Upper lobe of right lung (tissue), 1 donor: ENCODE results near the gene TWIST1. TPM values are rescaled to one million over a fixed set of nuclear protein-coding genes. Genes with fewer than 3 reads are reported as not detected.

Experiments
- ATAC-seq: fragments of 200-7000 bp; cut with Tn5 transposase; one replicate; pipeline ENCODE4 v1.9.1; 2020; ENCODE audit warnings: mild to moderate bottlenecking, moderate library complexity
- DNase-seq: peaks from one replicate; pipeline ENCODE4 v3.0.0-alpha.2; 2020
- H3K27ac ChIP-seq: fragments of 200-600 bp; one replicate; pipeline ENCODE4 v1.8.0; 2022
- H3K27me3 ChIP-seq: fragments of 200-600 bp; one replicate; pipeline ENCODE4 v1.8.0; 2022; ENCODE audit warnings: mild to moderate bottlenecking
- H3K36me3 ChIP-seq: fragments of 200-600 bp; one replicate; pipeline ENCODE4 v1.8.0; 2022
- H3K4me1 ChIP-seq: fragments of 200-600 bp; one replicate; pipeline ENCODE4 v1.8.0; 2022
- H3K4me3 ChIP-seq: fragments of 200-600 bp; one replicate; pipeline ENCODE4 v1.8.0; 2022; ENCODE audit warnings: mild to moderate bottlenecking
- H3K9me3 ChIP-seq: fragments of 200-600 bp; one replicate; pipeline ENCODE4 v1.8.0; 2022
- intact Hi-C: fragments of 100-400 bp; cut with DNase I; formaldehyde crosslinking; loops from one replicate; pipeline ENCODE4 v1.11.0; 2022
- total RNA-seq: library from RNA; stranded (reverse); fragmentation: NEBNext Ultra II Directional; extraction: Animal tissue kit (Norgen Biotek cat#: 25700); gene quantifications from one replicate; pipeline ENCODE4 v1.2.1, GENCODE V29; 2021
- TF ChIP-seq, protein P1 (sequence below): fragments of 200-600 bp; IDR thresholded peaks from one replicate; pipeline ENCODE4 v1.8.0; 2022; ENCODE audit warnings: antibody characterized with exemption
- donor health status: DM: no; HTN: yes; CAD: no; lungs with severe emphysema.

TWIST1 gene
- total RNA-seq, 1 donor from 2014 or later: not detected

DNA sequence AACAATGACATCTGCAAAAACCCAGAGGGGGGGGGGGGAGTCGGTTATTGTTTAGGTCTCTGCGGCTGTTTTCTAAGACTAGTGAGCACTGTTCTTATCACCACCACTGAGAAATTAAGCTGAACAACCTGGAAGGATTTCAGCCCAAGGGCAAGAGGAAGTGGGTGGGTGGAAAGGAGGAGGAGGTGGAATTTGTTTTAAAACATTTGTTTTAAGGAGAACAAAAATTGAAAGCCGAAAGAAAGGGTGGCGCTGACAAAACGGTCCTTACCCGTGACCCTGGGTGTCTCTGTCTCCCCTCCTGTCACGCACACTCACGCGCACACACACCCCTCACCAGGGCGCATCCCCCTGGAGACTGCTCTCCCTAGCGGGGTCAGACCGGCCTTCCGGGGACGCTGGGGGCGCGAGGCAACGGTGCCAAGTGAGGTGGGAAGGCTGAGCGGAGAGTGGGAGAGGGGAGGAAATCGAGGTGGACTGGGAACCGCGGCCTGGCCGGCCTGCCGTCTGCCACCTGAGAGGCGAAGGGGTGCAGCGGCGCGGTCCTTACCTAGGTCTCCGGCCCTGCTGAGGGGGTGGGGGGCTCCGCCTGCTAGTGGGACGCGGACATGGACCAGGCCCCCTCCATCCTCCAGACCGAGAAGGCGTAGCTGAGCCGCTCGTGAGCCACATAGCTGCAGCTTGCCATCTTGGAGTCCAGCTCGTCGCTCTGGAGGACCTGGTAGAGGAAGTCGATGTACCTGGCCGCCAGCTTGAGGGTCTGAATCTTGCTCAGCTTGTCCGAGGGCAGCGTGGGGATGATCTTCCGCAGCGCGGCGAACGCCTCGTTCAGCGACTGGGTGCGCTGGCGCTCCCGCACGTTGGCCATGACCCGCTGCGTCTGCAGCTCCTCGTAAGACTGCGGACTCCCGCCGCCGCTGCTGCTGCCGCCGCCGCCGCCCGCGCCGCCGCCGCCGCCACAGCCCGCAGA is 1.0 kb downstream of the TWIST1 start:
- intact Hi-C loops: no loop called here
- peak; percentile 64 for DNase-seq
- peak; percentile 34 for ATAC-seq
- Histone ChIP-seq H3K4me3 (peak overlapping the region; percentile 32), H3K36me3 (no peaks in the 10 kb centered on the region), H3K4me1 (no peaks in the 10 kb centered on the region), H3K27ac (no peak overlapping the region), H3K9me3 (no peaks in the 10 kb centered on the region), H3K27me3 (peaks cover 95% of the 10 kb centered on the region)
- TF ChIP-seq, protein P1, sequence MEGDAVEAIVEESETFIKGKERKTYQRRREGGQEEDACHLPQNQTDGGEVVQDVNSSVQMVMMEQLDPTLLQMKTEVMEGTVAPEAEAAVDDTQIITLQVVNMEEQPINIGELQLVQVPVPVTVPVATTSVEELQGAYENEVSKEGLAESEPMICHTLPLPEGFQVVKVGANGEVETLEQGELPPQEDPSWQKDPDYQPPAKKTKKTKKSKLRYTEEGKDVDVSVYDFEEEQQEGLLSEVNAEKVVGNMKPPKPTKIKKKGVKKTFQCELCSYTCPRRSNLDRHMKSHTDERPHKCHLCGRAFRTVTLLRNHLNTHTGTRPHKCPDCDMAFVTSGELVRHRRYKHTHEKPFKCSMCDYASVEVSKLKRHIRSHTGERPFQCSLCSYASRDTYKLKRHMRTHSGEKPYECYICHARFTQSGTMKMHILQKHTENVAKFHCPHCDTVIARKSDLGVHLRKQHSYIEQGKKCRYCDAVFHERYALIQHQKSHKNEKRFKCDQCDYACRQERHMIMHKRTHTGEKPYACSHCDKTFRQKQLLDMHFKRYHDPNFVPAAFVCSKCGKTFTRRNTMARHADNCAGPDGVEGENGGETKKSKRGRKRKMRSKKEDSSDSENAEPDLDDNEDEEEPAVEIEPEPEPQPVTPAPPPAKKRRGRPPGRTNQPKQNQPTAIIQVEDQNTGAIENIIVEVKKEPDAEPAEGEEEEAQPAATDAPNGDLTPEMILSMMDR: no peak

DNA sequence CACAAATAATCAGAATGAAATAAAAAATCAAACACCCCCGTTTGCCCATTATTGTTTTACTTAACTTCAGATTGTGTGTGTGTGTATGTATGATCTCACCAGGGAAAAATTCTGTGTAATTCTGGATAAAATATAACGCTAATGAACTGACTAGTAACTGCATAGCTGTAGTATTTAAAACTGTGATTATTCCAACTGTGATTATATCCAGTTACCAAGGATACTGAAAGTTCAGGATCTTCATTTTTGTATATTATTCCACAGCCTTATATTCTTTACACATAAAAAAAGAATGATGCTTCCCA is 2.9 kb downstream of the TWIST1 start:
- DNase-seq: no peak
- Histone ChIP-seq H3K4me1 (no peaks in the 10 kb centered on the region), H3K36me3 (no peaks in the 10 kb centered on the region), H3K27me3 (peaks cover 97% of the 10 kb centered on the region), H3K27ac (no peak overlapping the region), H3K4me3 (no peak overlapping the region), H3K9me3 (no peaks in the 10 kb centered on the region)
- TF ChIP-seq, protein P1: no peak
- intact Hi-C loops: no loop called here
- ATAC-seq: no peak

DNA sequence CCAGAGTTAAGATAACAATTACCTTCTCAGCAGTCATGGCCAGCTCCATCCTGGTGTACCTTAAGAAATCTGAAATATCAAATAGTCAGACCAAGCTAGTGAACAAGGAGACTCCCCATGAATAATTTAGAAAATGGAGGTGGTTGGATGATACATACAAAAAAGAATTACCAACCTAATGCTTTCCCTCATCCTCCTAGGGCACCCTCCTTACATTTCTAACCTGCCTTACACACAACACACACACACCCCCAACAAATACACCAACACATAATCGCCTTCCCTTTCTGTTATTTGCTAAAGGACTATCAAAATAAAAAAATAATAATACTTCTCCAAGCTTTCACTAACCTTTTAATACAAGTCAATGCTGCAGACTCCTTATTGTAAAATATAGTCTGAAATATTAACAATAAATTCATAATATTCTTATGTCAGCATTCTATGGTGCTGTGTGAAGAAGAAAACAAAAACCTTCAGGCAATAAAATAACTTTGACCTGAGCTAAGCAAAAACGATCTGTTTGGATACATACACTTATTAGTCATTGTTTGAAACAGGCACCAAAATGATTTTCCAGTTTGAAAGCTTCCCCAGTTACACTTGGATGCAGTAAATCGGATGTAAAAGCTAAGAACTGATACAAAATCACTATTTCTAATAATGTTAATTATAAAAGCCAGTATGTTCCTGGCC is 3.4 kb downstream of the TWIST1 start:
- no peak for ATAC-seq
- no peak overlapping the region for H3K27ac ChIP-seq
- H3K4me3 ChIP-seq: no peak overlapping the region
- TF ChIP-seq, protein P1: no peak
- no peaks in the 10 kb centered on the region for H3K9me3 ChIP-seq
- H3K4me1 ChIP-seq: no peaks in the 10 kb centered on the region
- no peaks in the 10 kb centered on the region for H3K36me3 ChIP-seq
- intact Hi-C loops: no loop called here
- no peak for DNase-seq
- peaks cover 97% of the 10 kb centered on the region for H3K27me3 ChIP-seq

DNA sequence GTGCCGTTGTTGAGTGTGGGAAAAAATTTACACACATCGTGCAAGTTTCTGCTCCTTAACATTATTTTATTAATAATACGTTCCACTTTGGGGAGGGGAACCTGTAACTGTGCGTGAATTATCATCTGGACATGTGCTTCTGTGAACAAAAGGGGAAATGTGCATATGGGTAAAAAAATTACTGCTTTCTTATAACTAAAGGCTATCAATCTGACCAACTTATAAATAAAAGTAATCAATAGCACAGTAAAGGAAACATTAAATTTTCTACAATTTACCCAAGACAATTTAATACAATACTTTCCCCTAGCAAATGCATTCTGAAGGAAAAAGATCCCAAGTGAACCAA is 4.5 kb downstream of the TWIST1 start:
- H3K4me1 ChIP-seq: no peaks in the 10 kb centered on the region
- no peak for DNase-seq
- H3K36me3 ChIP-seq: no peaks in the 10 kb centered on the region
- H3K27ac ChIP-seq: no peak overlapping the region
- no peak overlapping the region for H3K4me3 ChIP-seq
- intact Hi-C loops: no loop called here
- H3K27me3 ChIP-seq: peaks cover 97% of the 10 kb centered on the region
- ATAC-seq: no peak
- TF ChIP-seq, protein P1: no peak
- H3K9me3 ChIP-seq: no peaks in the 10 kb centered on the region

DNA sequence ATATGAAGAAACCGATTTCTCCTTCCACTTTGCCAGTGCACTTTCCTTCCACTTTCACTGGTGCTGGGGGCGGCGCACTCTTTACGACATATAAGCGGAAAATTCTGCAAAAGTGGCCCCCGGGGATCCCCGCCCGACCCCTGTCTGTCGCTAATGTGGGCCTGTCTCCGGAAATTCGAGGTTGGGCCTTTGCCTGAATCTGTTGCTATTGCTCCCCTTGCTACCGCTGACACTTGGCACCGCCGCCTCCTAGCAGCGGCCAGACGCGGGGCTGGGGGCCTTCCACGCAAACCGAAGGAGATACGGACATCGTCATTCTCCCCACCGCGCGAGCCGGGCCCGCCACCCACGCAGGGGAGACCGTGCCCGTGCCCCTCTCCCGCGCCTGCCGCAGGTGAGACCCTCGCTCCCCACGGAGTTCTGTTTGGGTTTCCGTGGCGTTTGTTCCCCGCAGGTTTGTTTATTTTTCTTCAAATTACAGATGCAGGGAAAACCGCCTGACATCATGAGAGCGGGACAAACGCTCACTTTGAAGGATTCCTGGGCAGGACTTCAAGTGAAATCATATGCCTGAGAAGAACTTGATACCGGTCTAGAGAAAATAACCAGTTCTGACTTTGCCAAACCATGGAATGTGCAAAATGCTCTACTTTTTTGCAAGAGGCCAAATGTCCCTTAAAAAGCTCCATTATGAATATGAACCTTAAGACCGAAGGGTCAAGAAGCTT is 5.0 kb downstream of the TWIST1 start:
- H3K36me3 ChIP-seq: no peaks in the 10 kb centered on the region
- H3K27ac ChIP-seq: no peak overlapping the region
- H3K27me3 ChIP-seq: peaks cover 97% of the 10 kb centered on the region
- H3K4me1 ChIP-seq: peaks cover 4% of the 10 kb centered on the region
- no peak overlapping the region for H3K4me3 ChIP-seq
- no peak for ATAC-seq
- TF ChIP-seq, protein P1: no peak
- DNase-seq: no peak
- no peaks in the 10 kb centered on the region for H3K9me3 ChIP-seq
- intact Hi-C loops: no loop called here
